SK-N-MC (cell line): ENCODE results near the gene C1R.
A peak's percentile ranks its signal among the peaks of the same experiment; 100 is the strongest.

ENCODE experiments used
- DNase-seq: peaks from one replicate; pipeline ENCODE4 v3.0.0-alpha.2; 2011; ENCODE audit warnings: low read depth, low spot score
- H3K27ac ChIP-seq: fragments of 200-600 bp; sonication (generic); 2 replicates; pipeline ENCODE4 v1.5.1; 2016; ENCODE audit warnings: mixed run types
- H3K36me3 ChIP-seq: fragments of 200-600 bp; sonication (generic); 2 replicates; pipeline ENCODE4 v1.6.1; 2017; ENCODE audit warnings: antibody characterized with exemption, low read length, mixed read lengths; ENCODE audit not compliant: insufficient read depth
- H3K4me3 ChIP-seq: fragments of 200-600 bp; sonication (generic); 2 replicates; pipeline ENCODE4 v1.5.1; 2016
- H3K9ac ChIP-seq: fragments of 200-600 bp; sonication (generic); 2 replicates; pipeline ENCODE4 v1.8.0; 2017; ENCODE audit warnings: mixed run types, mixed read lengths; ENCODE audit not compliant: insufficient read length
- H3K9me3 ChIP-seq: fragments of 200-600 bp; sonication (generic); 2 replicates; pipeline ENCODE4 v1.6.1; 2017; ENCODE audit warnings: low read depth, mild to moderate bottlenecking, antibody characterized with exemption, low read length, moderate library complexity, mixed read lengths
- EZH2 ChIP-seq: fragments of 200-600 bp; sonication (generic); IDR thresholded peaks from one replicate; pipeline ENCODE4 v1.6.1; 2017; ENCODE audit warnings: antibody characterized with exemption
- FOXP2 ChIP-seq: optimal IDR thresholded peaks from 2 replicates; pipeline ENCODE3; 2011; ENCODE audit warnings: mild to moderate bottlenecking, moderate library complexity; ENCODE audit not compliant: insufficient read depth; ENCODE audit errors: extremely low read length, control extremely low read depth
- POLR2AphosphoS5 ChIP-seq: IDR thresholded peaks from 2 replicates; pipeline ENCODE4 v1.6.1; 2012; ENCODE audit warnings: mild to moderate bottlenecking, low read depth, low read length, borderline replicate concordance

Gene C1R

GRCh38 chr12:7092229-7092985, at the start of gene C1R:
Gene C1R, minus strand, starts transcription at chr12:7092445. Its CDS starts 57 bp downstream, at chr12:7092388.
- Histone ChIP-seq H3K36me3 (no peaks in the 10 kb centered on the region), H3K27ac (no peak within 1 kb of the TSS), H3K9ac (peak within 1 kb of the TSS; percentile 50), H3K9me3 (no peaks in the 10 kb centered on the region), H3K4me3 (peak within 1 kb of the TSS; percentile 77)
- TF ChIP-seq EZH2 (no peak), FOXP2 (no peak), POLR2AphosphoS5 (no peak)
- DNase-seq = peak; percentile 58

- Histone ChIP-seq H3K9me3 (no peaks in the 10 kb centered on the region), H3K36me3 (no peaks in the 10 kb centered on the region; the same call in 1 of the 2 replicates), H3K27ac (no peak overlapping the region), H3K4me3 (no peak overlapping the region), H3K9ac (no peak overlapping the region)
- no peak for TF ChIP-seq POLR2AphosphoS5
- TF ChIP-seq FOXP2 = no peak
- TF ChIP-seq EZH2 = no peak
- DNase-seq = no peak
Measured at GRCh38 chr12:7141351-7142005, 49.2 kb upstream of the C1R start.

- TF ChIP-seq EZH2 (no peak), FOXP2 (no peak), POLR2AphosphoS5 (no peak)
- Histone ChIP-seq H3K4me3 (no peak overlapping the region), H3K27ac (no peak overlapping the region), H3K9me3 (no peaks in the 10 kb centered on the region), H3K36me3 (no peaks in the 10 kb centered on the region; the same call in 1 of the 2 replicates), H3K9ac (no peak overlapping the region)
- no peak for DNase-seq
Measured at GRCh38 chr12:7139200-7139599, 47.0 kb upstream of the C1R start.

- no peak for TF ChIP-seq EZH2
- TF ChIP-seq FOXP2 = no peak
- no peak for TF ChIP-seq POLR2AphosphoS5
- no peak overlapping the region for H3K9ac ChIP-seq
- H3K36me3 ChIP-seq = no peaks in the 10 kb centered on the region; the same call in 1 of the 2 replicates
- no peak overlapping the region for H3K4me3 ChIP-seq
- H3K27ac ChIP-seq = no peak overlapping the region
- H3K9me3 ChIP-seq = no peaks in the 10 kb centered on the region
- DNase-seq = no peak
Measured at GRCh38 chr12:7137908-7138307, 45.7 kb upstream of the C1R start.

- no peak overlapping the region for H3K4me3 ChIP-seq
- TF ChIP-seq EZH2 (no peak), FOXP2 (no peak), POLR2AphosphoS5 (no peak)
- no peaks in the 10 kb centered on the region for H3K9me3 ChIP-seq
- H3K9ac ChIP-seq = no peak overlapping the region
- H3K27ac ChIP-seq = no peak overlapping the region
- DNase-seq = no peak
- H3K36me3 ChIP-seq = no peaks in the 10 kb centered on the region; the same call in 1 of the 2 replicates
Measured at GRCh38 chr12:7136676-7137075, 44.4 kb upstream of the C1R start.

GRCh38 chr12:7136071-7136470, 43.8 kb upstream of the C1R start:
- Histone ChIP-seq H3K9me3 (no peaks in the 10 kb centered on the region), H3K27ac (no peak overlapping the region), H3K4me3 (no peak overlapping the region), H3K36me3 (no peaks in the 10 kb centered on the region; the same call in 1 of the 2 replicates), H3K9ac (no peak overlapping the region)
- no peak for DNase-seq
- TF ChIP-seq FOXP2 = no peak
- TF ChIP-seq POLR2AphosphoS5 = no peak
- no peak for TF ChIP-seq EZH2

- no peak for DNase-seq
- H3K36me3 ChIP-seq = no peaks in the 10 kb centered on the region; the same call in 1 of the 2 replicates
- H3K9me3 ChIP-seq = no peaks in the 10 kb centered on the region
- no peak overlapping the region for H3K9ac ChIP-seq
- TF ChIP-seq FOXP2 (no peak), EZH2 (no peak), POLR2AphosphoS5 (no peak)
- no peak overlapping the region for H3K27ac ChIP-seq
- H3K4me3 ChIP-seq = no peak overlapping the region
Measured at GRCh38 chr12:7134396-7135166, 42.3 kb upstream of the C1R start.

GRCh38 chr12:7131502-7131866, 39.2 kb upstream of the C1R start:
- Histone ChIP-seq H3K27ac (no peak overlapping the region), H3K9me3 (no peaks in the 10 kb centered on the region), H3K36me3 (no peaks in the 10 kb centered on the region; the same call in 1 of the 2 replicates), H3K9ac (no peak overlapping the region), H3K4me3 (no peak overlapping the region)
- DNase-seq = no peak
- no peak for TF ChIP-seq FOXP2
- TF ChIP-seq POLR2AphosphoS5 = no peak
- TF ChIP-seq EZH2 = no peak
